HepG2 (cell line): ENCODE measurements around the gene PNPLA8. TPM values are rescaled to one million over a fixed set of nuclear protein-coding genes. Genes with fewer than 3 reads are reported as not detected.

Experiments
- BRF2 ChIP-seq: sonication (generic); formaldehyde crosslinking; IDR thresholded peaks from 2 replicates; pipeline ENCODE4 v1.8.1; 2022; ENCODE audit warnings: mild to moderate bottlenecking, missing genetic modification reagents
- DNMT3B ChIP-seq: conservative IDR thresholded peaks from 2 replicates; pipeline ENCODE4 v1.6.1; 2016; ENCODE audit warnings: missing biosample characterization, control low read depth
- E2F5 ChIP-seq: sonication (generic); formaldehyde crosslinking; conservative IDR thresholded peaks from 2 replicates; pipeline ENCODE4 v1.4.0; 2020; ENCODE audit warnings: missing genetic modification reagents
- KDM3A ChIP-seq: IDR thresholded peaks from 2 replicates; pipeline ENCODE4 v1.6.1; 2018; ENCODE audit warnings: low read depth, missing compliant biosample characterization
- TARDBP ChIP-seq: sonication (generic); formaldehyde crosslinking; IDR thresholded peaks from 2 replicates; pipeline ENCODE4 v1.8.0; 2022; ENCODE audit warnings: mild to moderate bottlenecking, missing genetic modification reagents
- THAP11 ChIP-seq: IDR thresholded peaks from 2 replicates; pipeline ENCODE4 v1.6.1; 2016; ENCODE audit warnings: missing biosample characterization, missing genetic modification reagents
- ZNF136 ChIP-seq: sonication (generic); formaldehyde crosslinking; IDR thresholded peaks from 2 replicates; pipeline ENCODE4 v1.8.1; 2022; ENCODE audit warnings: low read depth, mild to moderate bottlenecking, moderate library complexity, missing genetic modification reagents
- ZNF556 ChIP-seq: sonication (generic); formaldehyde crosslinking; IDR thresholded peaks from 2 replicates; pipeline ENCODE4 v1.4.0; 2020; ENCODE audit warnings: mild to moderate bottlenecking, missing genetic modification reagents, borderline replicate concordance
- ZNF567 ChIP-seq: sonication (generic); formaldehyde crosslinking; IDR thresholded peaks from 2 replicates; pipeline ENCODE4 v1.8.1; 2023; ENCODE audit warnings: mild to moderate bottlenecking, missing genetic modification reagents, borderline replicate concordance
- ZNF761 ChIP-seq: sonication (generic); formaldehyde crosslinking; conservative IDR thresholded peaks from 2 replicates; pipeline ENCODE4 v1.4.0; 2020; ENCODE audit warnings: mild to moderate bottlenecking, missing genetic modification reagents
- ZNF772 ChIP-seq: sonication (generic); formaldehyde crosslinking; IDR thresholded peaks from 2 replicates; pipeline ENCODE4 v1.5.0; 2020; ENCODE audit warnings: mild to moderate bottlenecking, missing genetic modification reagents
- ZSCAN21 ChIP-seq: sonication (generic); formaldehyde crosslinking; IDR thresholded peaks from 2 replicates; pipeline ENCODE4 v1.8.0; 2022; ENCODE audit warnings: mild to moderate bottlenecking, missing genetic modification reagents, moderate library complexity, borderline replicate concordance
- polyA plus RNA-seq, 8 experiments: library from polyadenylated mRNA; depleted of rRNA in 3 of 8; stranded (reverse) in 7 of 8; unstranded in 1 of 8; fragments of >200 nt; fragmentation: Illumina TruSeq in 4 of 8; extraction: Trizol in 4 of 8; gene quantifications; 2 replicates each; pipeline versions ENCODE4 v1.2.1 to v1.2.3, GENCODE V29; 2011 to 2016; ENCODE audit warnings: low read depth in 4 of 8, missing spikeins in 1 of 8, mixed read lengths in 1 of 8; ENCODE audit not compliant: insufficient read depth in 1 of 8
- total RNA-seq, 5 experiments: library from RNA; depleted of rRNA; stranded (reverse); fragments of >200 nt; fragmentation: Illumina TruSeq; extraction: Trizol; gene quantifications; 2 replicates each; pipeline ENCODE4 v1.2.3, GENCODE V29; 2016; ENCODE audit warnings: low read depth in 1 of 5
- TF ChIP-seq, protein P1 (sequence below): sonication (generic); formaldehyde crosslinking; IDR thresholded peaks from 2 replicates; pipeline ENCODE4 v1.4.0; 2020; ENCODE audit warnings: missing genetic modification reagents
- TF ChIP-seq, protein P2 (sequence below): sonication (generic); formaldehyde crosslinking; conservative IDR thresholded peaks from 2 replicates; pipeline ENCODE4 v1.8.1; 2023; ENCODE audit warnings: missing genetic modification reagents
- TF ChIP-seq, protein P3 (sequence below): sonication (generic); IDR thresholded peaks from 2 replicates; pipeline ENCODE4 v1.6.1; 2016; ENCODE audit warnings: low read depth, borderline replicate concordance
- TF ChIP-seq, protein P4 (sequence below): sonication (generic); formaldehyde crosslinking; IDR thresholded peaks from 2 replicates; pipeline ENCODE4 v1.4.0; 2020; ENCODE audit warnings: missing genetic modification reagents, borderline replicate concordance
- TF ChIP-seq, protein P5 (sequence below): sonication (generic); formaldehyde crosslinking; IDR thresholded peaks from 2 replicates; pipeline ENCODE4 v1.4.0; 2020; ENCODE audit warnings: missing genetic modification reagents

PNPLA8 gene
- total and polyA plus RNA-seq, 2 of the 13 experiments (the other 11 are each of a cell fraction or from before 2014, with no cell fraction given) = 6.3 to 11.4 TPM

- TF ChIP-seq, protein P1, sequence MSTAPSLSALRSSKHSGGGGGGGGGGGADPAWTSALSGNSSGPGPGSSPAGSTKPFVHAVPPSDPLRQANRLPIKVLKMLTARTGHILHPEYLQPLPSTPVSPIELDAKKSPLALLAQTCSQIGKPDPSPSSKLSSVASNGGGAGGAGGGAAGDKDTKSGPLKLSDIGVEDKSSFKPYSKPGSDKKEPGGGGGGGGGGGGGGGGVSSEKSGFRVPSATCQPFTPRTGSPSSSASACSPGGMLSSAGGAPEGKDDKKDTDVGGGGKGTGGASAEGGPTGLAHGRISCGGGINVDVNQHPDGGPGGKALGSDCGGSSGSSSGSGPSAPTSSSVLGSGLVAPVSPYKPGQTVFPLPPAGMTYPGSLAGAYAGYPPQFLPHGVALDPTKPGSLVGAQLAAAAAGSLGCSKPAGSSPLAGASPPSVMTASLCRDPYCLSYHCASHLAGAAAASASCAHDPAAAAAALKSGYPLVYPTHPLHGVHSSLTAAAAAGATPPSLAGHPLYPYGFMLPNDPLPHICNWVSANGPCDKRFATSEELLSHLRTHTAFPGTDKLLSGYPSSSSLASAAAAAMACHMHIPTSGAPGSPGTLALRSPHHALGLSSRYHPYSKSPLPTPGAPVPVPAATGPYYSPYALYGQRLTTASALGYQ = no peak
- TF ChIP-seq, protein P2, sequence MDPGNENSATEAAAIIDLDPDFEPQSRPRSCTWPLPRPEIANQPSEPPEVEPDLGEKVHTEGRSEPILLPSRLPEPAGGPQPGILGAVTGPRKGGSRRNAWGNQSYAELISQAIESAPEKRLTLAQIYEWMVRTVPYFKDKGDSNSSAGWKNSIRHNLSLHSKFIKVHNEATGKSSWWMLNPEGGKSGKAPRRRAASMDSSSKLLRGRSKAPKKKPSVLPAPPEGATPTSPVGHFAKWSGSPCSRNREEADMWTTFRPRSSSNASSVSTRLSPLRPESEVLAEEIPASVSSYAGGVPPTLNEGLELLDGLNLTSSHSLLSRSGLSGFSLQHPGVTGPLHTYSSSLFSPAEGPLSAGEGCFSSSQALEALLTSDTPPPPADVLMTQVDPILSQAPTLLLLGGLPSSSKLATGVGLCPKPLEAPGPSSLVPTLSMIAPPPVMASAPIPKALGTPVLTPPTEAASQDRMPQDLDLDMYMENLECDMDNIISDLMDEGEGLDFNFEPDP = no peak
- peak; percentile 59; the same call in 1 of the 2 replicates for TF ChIP-seq ZNF136
- TF ChIP-seq, protein P3, sequence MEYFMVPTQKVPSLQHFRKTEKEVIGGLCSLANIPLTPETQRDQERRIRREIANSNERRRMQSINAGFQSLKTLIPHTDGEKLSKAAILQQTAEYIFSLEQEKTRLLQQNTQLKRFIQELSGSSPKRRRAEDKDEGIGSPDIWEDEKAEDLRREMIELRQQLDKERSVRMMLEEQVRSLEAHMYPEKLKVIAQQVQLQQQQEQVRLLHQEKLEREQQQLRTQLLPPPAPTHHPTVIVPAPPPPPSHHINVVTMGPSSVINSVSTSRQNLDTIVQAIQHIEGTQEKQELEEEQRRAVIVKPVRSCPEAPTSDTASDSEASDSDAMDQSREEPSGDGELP = peak; percentile 99
- TF ChIP-seq ZNF772 (CRISPR knock-in tag) = peak; percentile 85; the same call in 1 of the 2 replicates
- TF ChIP-seq ZNF567 (CRISPR knock-in tag) = no peak
- TF ChIP-seq E2F5 (CRISPR knock-in tag) = peak; percentile 90
- TF ChIP-seq, protein P4, sequence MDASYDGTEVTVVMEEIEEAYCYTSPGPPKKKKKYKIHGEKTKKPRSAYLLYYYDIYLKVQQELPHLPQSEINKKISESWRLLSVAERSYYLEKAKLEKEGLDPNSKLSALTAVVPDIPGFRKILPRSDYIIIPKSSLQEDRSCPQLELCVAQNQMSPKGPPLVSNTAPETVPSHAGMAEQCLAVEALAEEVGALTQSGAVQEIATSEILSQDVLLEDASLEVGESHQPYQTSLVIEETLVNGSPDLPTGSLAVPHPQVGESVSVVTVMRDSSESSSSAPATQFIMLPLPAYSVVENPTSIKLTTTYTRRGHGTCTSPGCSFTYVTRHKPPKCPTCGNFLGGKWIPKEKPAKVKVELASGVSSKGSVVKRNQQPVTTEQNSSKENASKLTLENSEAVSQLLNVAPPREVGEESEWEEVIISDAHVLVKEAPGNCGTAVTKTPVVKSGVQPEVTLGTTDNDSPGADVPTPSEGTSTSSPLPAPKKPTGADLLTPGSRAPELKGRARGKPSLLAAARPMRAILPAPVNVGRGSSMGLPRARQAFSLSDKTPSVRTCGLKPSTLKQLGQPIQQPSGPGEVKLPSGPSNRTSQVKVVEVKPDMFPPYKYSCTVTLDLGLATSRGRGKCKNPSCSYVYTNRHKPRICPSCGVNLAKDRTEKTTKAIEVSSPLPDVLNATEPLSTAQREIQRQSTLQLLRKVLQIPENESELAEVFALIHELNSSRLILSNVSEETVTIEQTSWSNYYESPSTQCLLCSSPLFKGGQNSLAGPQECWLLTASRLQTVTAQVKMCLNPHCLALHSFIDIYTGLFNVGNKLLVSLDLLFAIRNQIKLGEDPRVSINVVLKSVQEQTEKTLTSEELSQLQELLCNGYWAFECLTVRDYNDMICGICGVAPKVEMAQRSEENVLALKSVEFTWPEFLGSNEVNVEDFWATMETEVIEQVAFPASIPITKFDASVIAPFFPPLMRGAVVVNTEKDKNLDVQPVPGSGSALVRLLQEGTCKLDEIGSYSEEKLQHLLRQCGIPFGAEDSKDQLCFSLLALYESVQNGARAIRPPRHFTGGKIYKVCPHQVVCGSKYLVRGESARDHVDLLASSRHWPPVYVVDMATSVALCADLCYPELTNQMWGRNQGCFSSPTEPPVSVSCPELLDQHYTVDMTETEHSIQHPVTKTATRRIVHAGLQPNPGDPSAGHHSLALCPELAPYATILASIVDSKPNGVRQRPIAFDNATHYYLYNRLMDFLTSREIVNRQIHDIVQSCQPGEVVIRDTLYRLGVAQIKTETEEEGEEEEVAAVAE = no peak
- TF ChIP-seq, protein P5, sequence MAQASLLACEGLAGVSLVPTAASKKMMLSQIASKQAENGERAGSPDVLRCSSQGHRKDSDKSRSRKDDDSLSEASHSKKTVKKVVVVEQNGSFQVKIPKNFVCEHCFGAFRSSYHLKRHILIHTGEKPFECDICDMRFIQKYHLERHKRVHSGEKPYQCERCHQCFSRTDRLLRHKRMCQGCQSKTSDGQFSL = no peak
- TF ChIP-seq ZNF556 = peak; percentile 68; the same call in 1 of the 2 replicates
- TF ChIP-seq THAP11 (CRISPR knock-in tag) = peak; percentile 92
- TF ChIP-seq DNMT3B = no peak
- TF ChIP-seq ZSCAN21 (CRISPR knock-in tag) = peak; percentile 85
- TF ChIP-seq BRF2 (CRISPR knock-in tag) = peak; percentile 62; the same call in 1 of the 2 replicates
- no peak for TF ChIP-seq KDM3A
- peak; percentile 47; the same call in 1 of the 2 replicates for TF ChIP-seq ZNF761
- TF ChIP-seq TARDBP (CRISPR knock-in tag) = peak; percentile 90
Measured at GRCh38 chr7:108525985-108526767, at the start of gene PNPLA8 (continued).
